Nephron progenitor cell (in vitro differentiated cells): Measurements from ENCODE around the gene CDK6.

Experiments
- DNase-seq: peaks from one replicate; pipeline ENCODE4 v3.0.0; 2021
- H3K27ac Mint-ChIP-seq: 2 replicates; pipeline ENCODE4 v1.8.0; 2021; ENCODE audit warnings: mild to moderate bottlenecking, moderate library complexity, mixed read lengths
- H3K27me3 Mint-ChIP-seq: 2 replicates; pipeline ENCODE4 v1.8.0; 2021; ENCODE audit warnings: mild to moderate bottlenecking, low read depth, mixed read lengths; ENCODE audit not compliant: poor library complexity
- H3K36me3 Mint-ChIP-seq: 2 replicates; pipeline ENCODE4 v1.8.0; 2021; ENCODE audit warnings: low read depth, mixed read lengths
- H3K4me1 Mint-ChIP-seq: 2 replicates; pipeline ENCODE4 v1.8.0; 2021; ENCODE audit warnings: mixed read lengths
- H3K4me3 Mint-ChIP-seq: 2 replicates; pipeline ENCODE4 v1.8.0; 2021; ENCODE audit warnings: mild to moderate bottlenecking, moderate library complexity, mixed read lengths
- H3K9me3 Mint-ChIP-seq: 2 replicates; pipeline ENCODE4 v1.8.0; 2021; ENCODE audit warnings: mild to moderate bottlenecking, moderate library complexity, mixed read lengths
- TF ChIP-seq, protein P1 (sequence below): fragments of 200-600 bp; sonication (generic); IDR thresholded peaks from 2 replicates; pipeline ENCODE4 v1.5.0; 2021; ENCODE audit warnings: antibody characterized with exemption

CDK6 gene

DNA sequence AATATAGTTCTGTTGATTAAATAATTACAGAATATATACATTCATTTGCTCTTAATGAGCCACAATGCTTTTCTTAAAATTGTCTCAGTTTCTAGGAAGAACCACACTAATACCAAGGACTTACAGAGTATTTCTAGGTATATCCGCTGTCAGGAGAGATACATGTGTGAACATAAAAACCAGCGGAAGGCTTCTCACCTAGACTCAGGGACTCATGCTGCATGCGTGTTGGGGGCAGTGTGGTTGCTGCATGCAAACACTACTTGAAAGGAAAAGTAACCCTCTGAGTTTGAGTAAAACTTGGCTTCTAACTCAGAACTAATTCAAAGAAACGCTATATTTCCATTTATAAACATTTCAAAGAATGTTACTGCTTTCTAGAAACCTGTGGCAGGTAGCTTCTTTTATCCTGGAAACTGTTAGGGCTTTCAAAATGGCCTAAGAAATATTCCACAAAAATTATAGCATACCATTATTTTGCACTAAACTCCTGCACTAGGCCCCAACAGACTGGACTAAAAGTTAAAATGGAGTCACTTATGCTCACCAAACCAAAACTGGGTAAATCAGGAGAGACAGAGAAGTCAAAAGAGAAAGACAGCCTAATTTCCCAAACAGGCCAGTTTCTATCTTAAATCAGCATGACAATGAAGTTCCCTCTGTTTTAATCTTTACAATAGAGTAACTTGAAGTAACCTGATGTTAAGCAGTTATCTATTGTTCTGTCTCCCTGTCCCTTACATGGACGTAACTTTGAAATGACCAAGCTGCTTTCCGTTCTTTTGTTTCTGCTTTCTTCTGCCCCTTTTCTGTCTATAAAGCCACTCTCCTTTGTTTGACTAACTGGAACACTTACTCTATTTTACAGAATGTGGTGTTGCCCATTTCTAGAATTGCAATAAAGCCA is 151.0 kb downstream of the CDK6 start:
- Mint-ChIP-seq H3K4me1 (peaks cover 8% of the 10 kb centered on the region), H3K9me3 (peaks cover 16% of the 10 kb centered on the region)

DNA sequence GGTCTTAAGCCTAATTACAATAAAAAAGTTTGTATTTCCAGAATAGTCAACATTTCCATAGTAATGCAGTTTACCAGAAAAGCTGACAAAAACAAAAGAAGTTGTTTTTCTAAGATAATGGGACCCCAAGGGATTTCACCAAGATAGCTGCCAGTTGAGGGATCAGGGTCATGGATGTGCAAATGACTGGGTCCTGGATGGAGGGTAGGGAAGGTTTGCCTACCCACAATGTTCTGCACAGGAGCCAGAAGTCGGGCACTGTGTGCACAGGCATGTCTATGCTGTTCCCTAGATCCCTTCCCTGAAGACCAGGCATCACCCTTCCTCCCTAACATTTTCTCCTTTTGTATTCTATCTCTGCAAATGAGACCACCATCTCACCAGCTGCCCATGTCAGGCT is 152.1 kb downstream of the CDK6 start:
- peaks cover 3% of the 10 kb centered on the region for H3K27me3 Mint-ChIP-seq
- TF ChIP-seq, protein P1, sequence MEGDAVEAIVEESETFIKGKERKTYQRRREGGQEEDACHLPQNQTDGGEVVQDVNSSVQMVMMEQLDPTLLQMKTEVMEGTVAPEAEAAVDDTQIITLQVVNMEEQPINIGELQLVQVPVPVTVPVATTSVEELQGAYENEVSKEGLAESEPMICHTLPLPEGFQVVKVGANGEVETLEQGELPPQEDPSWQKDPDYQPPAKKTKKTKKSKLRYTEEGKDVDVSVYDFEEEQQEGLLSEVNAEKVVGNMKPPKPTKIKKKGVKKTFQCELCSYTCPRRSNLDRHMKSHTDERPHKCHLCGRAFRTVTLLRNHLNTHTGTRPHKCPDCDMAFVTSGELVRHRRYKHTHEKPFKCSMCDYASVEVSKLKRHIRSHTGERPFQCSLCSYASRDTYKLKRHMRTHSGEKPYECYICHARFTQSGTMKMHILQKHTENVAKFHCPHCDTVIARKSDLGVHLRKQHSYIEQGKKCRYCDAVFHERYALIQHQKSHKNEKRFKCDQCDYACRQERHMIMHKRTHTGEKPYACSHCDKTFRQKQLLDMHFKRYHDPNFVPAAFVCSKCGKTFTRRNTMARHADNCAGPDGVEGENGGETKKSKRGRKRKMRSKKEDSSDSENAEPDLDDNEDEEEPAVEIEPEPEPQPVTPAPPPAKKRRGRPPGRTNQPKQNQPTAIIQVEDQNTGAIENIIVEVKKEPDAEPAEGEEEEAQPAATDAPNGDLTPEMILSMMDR: no peak
- peaks cover 8% of the 10 kb centered on the region for H3K4me1 Mint-ChIP-seq
- no peak overlapping the region for H3K4me3 Mint-ChIP-seq
- H3K9me3 Mint-ChIP-seq: peaks cover 4% of the 10 kb centered on the region
- DNase-seq: no peak
- H3K36me3 Mint-ChIP-seq: peaks cover 13% of the 10 kb centered on the region
- no peak overlapping the region for H3K27ac Mint-ChIP-seq

More for the DNA sequence above, 151.0 kb downstream of the CDK6 start:
- no peak overlapping the region for H3K27ac Mint-ChIP-seq
- peaks cover 3% of the 10 kb centered on the region for H3K27me3 Mint-ChIP-seq
- TF ChIP-seq, protein P1: no peak
- H3K4me3 Mint-ChIP-seq: no peak overlapping the region
- no peak for DNase-seq
- peaks cover 24% of the 10 kb centered on the region for H3K36me3 Mint-ChIP-seq

DNA sequence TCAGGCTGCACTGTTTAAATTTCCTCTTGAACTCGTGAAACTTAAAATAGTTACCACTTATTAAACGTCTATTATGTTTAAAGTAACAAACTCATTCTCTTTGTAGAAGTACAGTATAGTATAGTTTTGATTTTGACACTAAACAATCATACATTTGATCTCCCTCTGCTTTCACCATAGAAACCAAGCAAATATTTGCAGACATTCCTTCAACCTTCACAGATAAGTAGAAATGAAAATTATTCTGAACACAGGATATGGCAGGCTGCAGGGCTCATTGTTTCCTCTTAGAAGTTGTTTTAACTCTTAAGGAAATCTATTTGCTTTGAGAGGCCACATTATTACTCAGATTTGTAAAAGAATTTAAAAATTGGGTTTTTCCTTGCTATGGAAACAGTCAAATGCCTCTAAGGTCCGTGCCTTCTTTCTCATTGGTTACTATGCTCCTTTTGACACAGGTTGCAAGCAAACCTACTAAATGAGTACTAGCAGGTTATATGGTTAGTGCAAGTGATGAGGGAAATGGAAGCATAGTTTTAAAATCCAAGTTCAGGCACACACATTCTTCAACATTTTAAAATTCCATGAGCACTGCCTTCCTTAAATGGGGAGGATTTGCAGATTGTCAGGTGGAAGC is 153.4 kb downstream of the CDK6 start:
- no peak for DNase-seq
- peaks cover 3% of the 10 kb centered on the region for H3K27me3 Mint-ChIP-seq
- peaks cover 9% of the 10 kb centered on the region for H3K36me3 Mint-ChIP-seq
- no peak overlapping the region for H3K27ac Mint-ChIP-seq
- no peaks in the 10 kb centered on the region for H3K9me3 Mint-ChIP-seq
- TF ChIP-seq, protein P1: no peak
- H3K4me3 Mint-ChIP-seq: no peak overlapping the region
- H3K4me1 Mint-ChIP-seq: peaks cover 8% of the 10 kb centered on the region

DNA sequence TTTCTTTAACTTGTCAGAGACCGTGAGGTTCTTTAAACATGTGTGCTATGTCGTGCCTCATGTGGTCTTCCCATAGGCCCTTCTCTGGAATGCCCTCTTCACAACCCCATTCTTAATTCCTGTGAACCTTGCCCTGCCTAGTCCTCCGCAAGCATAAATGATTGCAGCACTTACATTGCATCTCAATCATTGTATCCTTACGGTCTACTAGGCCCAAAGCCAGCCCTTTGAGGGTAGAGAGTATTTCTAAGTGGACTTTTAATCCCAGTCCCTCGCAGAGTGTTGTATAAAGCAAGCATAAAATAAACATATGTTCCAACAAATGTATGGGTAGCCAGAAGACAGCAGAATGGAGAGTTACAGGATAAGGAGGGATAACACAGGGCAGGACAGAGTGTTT is 154.0 kb downstream of the CDK6 start:
- H3K36me3 Mint-ChIP-seq: peaks cover 5% of the 10 kb centered on the region
- no peak for DNase-seq
- TF ChIP-seq, protein P1: no peak
- peaks cover 3% of the 10 kb centered on the region for H3K27me3 Mint-ChIP-seq
- H3K4me3 Mint-ChIP-seq: no peak overlapping the region
- no peak overlapping the region for H3K27ac Mint-ChIP-seq
- peaks cover 8% of the 10 kb centered on the region for H3K4me1 Mint-ChIP-seq
- H3K9me3 Mint-ChIP-seq: no peaks in the 10 kb centered on the region

DNA sequence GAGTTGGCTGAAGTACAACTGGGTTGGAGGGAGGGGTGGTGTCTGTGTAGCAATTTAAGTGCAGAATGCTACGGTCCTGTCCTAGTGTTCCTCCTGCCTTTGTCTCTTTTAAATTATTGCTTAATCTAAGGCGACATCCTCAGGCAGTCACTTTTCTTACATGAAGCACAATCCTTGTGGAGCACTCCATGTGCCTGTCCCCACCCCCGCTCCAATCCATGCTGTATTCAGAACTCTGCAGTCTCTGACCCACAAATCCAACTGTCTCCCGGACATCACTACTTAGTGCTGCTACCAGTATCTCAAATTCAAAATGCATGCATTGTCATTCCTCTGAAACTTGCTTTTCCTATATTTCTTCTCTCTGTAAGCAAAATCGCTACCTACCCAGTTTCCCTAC is 154.7 kb downstream of the CDK6 start:
- no peak for DNase-seq
- TF ChIP-seq, protein P1: no peak
- Mint-ChIP-seq H3K4me1 (peaks cover 8% of the 10 kb centered on the region), H3K36me3 (peaks cover 5% of the 10 kb centered on the region), H3K27ac (peak overlapping the region; percentile 1), H3K4me3 (no peak overlapping the region), H3K9me3 (no peaks in the 10 kb centered on the region), H3K27me3 (peaks cover 3% of the 10 kb centered on the region)
